Pancreas (tissue), 10 donors: ENCODE measurements around the gene SPATA25. TPM values are rescaled to one million over a fixed set of nuclear protein-coding genes. Genes with fewer than 3 reads are reported as not detected.
A peak's percentile ranks its signal among the peaks of the same experiment; 100 is the strongest.
"Not testable (repeated sequence)": the region's sequence is repeated elsewhere in the genome, so short reads cannot be mapped to it uniquely, and the experiment has no call there.

ENCODE experiments used
- ATAC-seq, 4 donors: fragments of 200-7000 bp; cut with Tn5 transposase; one replicate each; pipeline versions ENCODE4 v1.8.0 to v1.9.1; 2020; ENCODE audit warnings: mild to moderate bottlenecking in 4 of 4, moderate library complexity in 4 of 4
- DNase-seq, 6 donors: peaks; one replicate each; pipeline ENCODE4 v3.0.0-alpha.2; 2020
- FAIRE-seq: peaks from 2 replicates; lab custom pipeline; 2012; peaks lifted over from hg19 to GRCh38; lab: Jason Lieb, UNC
- H3K27ac ChIP-seq, 4 donors: fragments of 200-600 bp; sonication (generic); 1 replicate in 3 of 4; 2 replicates in 1 of 4; pipeline versions ENCODE4 v1.5.0 to v1.8.0; 2020
- H3K27me3 ChIP-seq, 4 donors: fragments of 200-600 bp; one replicate each; pipeline ENCODE4 v1.8.0; 2021
- H3K36me3 ChIP-seq, 3 donors: fragments of 200-600 bp; sonication (generic) in 1 of 3; one replicate each; pipeline versions ENCODE4 v1.5.0 to v1.8.0; 2020 to 2021
- H3K4me1 ChIP-seq, 3 donors: fragments of 200-600 bp; one replicate each; pipeline ENCODE4 v1.8.0; 2021
- H3K4me3 ChIP-seq, 4 donors: fragments of 200-600 bp; sonication (generic) in 2 of 4; one replicate each; pipeline versions ENCODE4 v1.5.0 to v1.8.0; 2020 to 2021
- H3K9me3 ChIP-seq, 4 donors: fragments of 200-600 bp; one replicate each; pipeline ENCODE4 v1.8.0; 2021
- CTCF ChIP-seq, 4 donors: fragments of 200-600 bp; sonication (generic) in 3 of 4; IDR thresholded peaks; one replicate each; pipeline versions ENCODE4 v1.5.0 to v1.8.0; 2021; ENCODE audit warnings: antibody characterized with exemption in 4 of 4
- WGBS, 2 donors: extraction: QIAGEN DNeasy Blood & Tissue Kit; methylation state at CpG; one replicate each; pipeline ENCODE4 v1.1.7; 2013; 5-methylcytosine and 5-hydroxymethylcytosine counted together
- intact Hi-C, 3 donors: fragments of 100-400 bp; cut with DNase I; formaldehyde crosslinking; loops; one replicate each; pipeline versions ENCODE4 v1.11.1 to v1.14.2; 2022
- polyA plus RNA-seq, 2 donors: library from polyadenylated mRNA; stranded (reverse); fragments of 200-250 nt; gene quantifications; one replicate each; pipeline ENCODE4 v1.2.3, GENCODE V29; 2013
- total RNA-seq, 6 donors: library from RNA; stranded (reverse); fragmentation: NEBNext Ultra II Directional in 4 of 6; extraction: Animal tissue kit (Norgen Biotek cat#: 25700) in 4 of 6; gene quantifications; one replicate each; pipeline versions ENCODE4 v1.2.1 to v1.2.4, GENCODE V29; 2021 to 2023
- donor health status: healthy with polysubstance abuse.
- donor health status: DM: no; HTN: no; CAD: no; lungs with moderate emphysema.
- donor health status: DM: no; HTN: no; CAD: no.
- donor health status: control.
- donor health status: control.
- donor health status: Bipolar disorder and iron deficiency.
- donor health status: DM: yes; HTN: yes; CAD: no.
- donor health status: DM: no; HTN: no; CAD: no.
- donor health status: DM: no; HTN: no; CAD: no.
- donor health status: DM: yes; HTN: yes; CAD: no.

SPATA25 gene
- total and polyA plus RNA-seq, 8 donors = 0.55 to 1.7 (median 0.86) TPM

- 92 to 95% methylated on average over 14 of the region's 14 CpGs for WGBS, 2 donors
- H3K4me3 ChIP-seq = no peak overlapping the region
- H3K9me3 ChIP-seq = no peaks in the 10 kb centered on the region
- H3K27ac ChIP-seq = no peak overlapping the region
- H3K27me3 ChIP-seq = no peaks in the 10 kb centered on the region
- intact Hi-C loops = no loop called here
- TF ChIP-seq CTCF (IDR thresholded peaks at IDR 0.05) = no peak
- DNase-seq (no peak), FAIRE-seq (no peak), ATAC-seq (peak in 1 of 4 donors; percentile 14)
- H3K36me3 ChIP-seq = peaks cover 0 to 39% (median 0%) of the 10 kb centered on the region in 3 donors
- H3K4me1 ChIP-seq = no peaks in the 10 kb centered on the region
Observed at GRCh38 chr20:45902199-45902701, 14.8 kb upstream of the SPATA25 start.

GRCh38 chr20:45901332-45901731, 13.9 kb upstream of the SPATA25 start:
- WGBS, 2 donors = 90 to 93% methylated on average over 6 of the region's 6 CpGs
- peaks cover 0 to 39% (median 0%) of the 10 kb centered on the region in 3 donors for H3K36me3 ChIP-seq
- H3K27ac ChIP-seq, ATAC-seq, FAIRE-seq, H3K4me1 ChIP-seq, H3K9me3 ChIP-seq, intact Hi-C loops, H3K27me3 ChIP-seq, DNase-seq, H3K4me3 ChIP-seq: not testable (repeated sequence)

- DNase-seq (no peak), FAIRE-seq (no peak), ATAC-seq (no peak)
- WGBS, 2 donors = 78 to 88% methylated on average over 9 to 13 of the region's 13 CpGs
- no peaks in the 10 kb centered on the region for H3K4me1 ChIP-seq
- H3K9me3 ChIP-seq = no peaks in the 10 kb centered on the region
- H3K36me3 ChIP-seq = peaks cover 0 to 24% (median 0%) of the 10 kb centered on the region in 3 donors
- no peaks in the 10 kb centered on the region for H3K27me3 ChIP-seq
- intact Hi-C loops = no loop called here
- H3K4me3 ChIP-seq = no peak overlapping the region
- no peak for TF ChIP-seq CTCF (IDR thresholded peaks at IDR 0.05)
- H3K27ac ChIP-seq = no peak overlapping the region
Observed at GRCh38 chr20:45899046-45899835, 11.8 kb upstream of the SPATA25 start.

GRCh38 chr20:45898285-45898684, 10.9 kb upstream of the SPATA25 start:
- Histone ChIP-seq H3K27me3 (no peaks in the 10 kb centered on the region), H3K9me3 (no peaks in the 10 kb centered on the region), H3K36me3 (peaks cover 0 to 22% (median 0%) of the 10 kb centered on the region in 3 donors), H3K4me1 (no peaks in the 10 kb centered on the region), H3K27ac (no peak overlapping the region), H3K4me3 (no peak overlapping the region)
- intact Hi-C loops = no loop called here
- ATAC-seq = no peak
- WGBS, 2 donors = 90 to 91% methylated on average over 12 of the region's 12 CpGs
- TF ChIP-seq CTCF (IDR thresholded peaks at IDR 0.05) = no peak
- FAIRE-seq = no peak
- no peak for DNase-seq

- no peak overlapping the region for H3K27ac ChIP-seq
- TF ChIP-seq CTCF (IDR thresholded peaks at IDR 0.05) = no peak
- no peaks in the 10 kb centered on the region for H3K9me3 ChIP-seq
- DNase-seq (no peak), FAIRE-seq (no peak), ATAC-seq (no peak)
- WGBS, 2 donors = 92 to 93% methylated on average over 7 of the region's 7 CpGs
- peaks cover 0 to 21% (median 0%) of the 10 kb centered on the region in 3 donors for H3K36me3 ChIP-seq
- peaks cover 0 to 2% (median 0%) of the 10 kb centered on the region in 3 donors for H3K4me1 ChIP-seq
- intact Hi-C loops = no loop called here
- no peaks in the 10 kb centered on the region for H3K27me3 ChIP-seq
- no peak overlapping the region for H3K4me3 ChIP-seq
Observed at GRCh38 chr20:45897692-45898091, 10.3 kb upstream of the SPATA25 start.
